ENCODE data around the gene MTMR12.

DNA sequence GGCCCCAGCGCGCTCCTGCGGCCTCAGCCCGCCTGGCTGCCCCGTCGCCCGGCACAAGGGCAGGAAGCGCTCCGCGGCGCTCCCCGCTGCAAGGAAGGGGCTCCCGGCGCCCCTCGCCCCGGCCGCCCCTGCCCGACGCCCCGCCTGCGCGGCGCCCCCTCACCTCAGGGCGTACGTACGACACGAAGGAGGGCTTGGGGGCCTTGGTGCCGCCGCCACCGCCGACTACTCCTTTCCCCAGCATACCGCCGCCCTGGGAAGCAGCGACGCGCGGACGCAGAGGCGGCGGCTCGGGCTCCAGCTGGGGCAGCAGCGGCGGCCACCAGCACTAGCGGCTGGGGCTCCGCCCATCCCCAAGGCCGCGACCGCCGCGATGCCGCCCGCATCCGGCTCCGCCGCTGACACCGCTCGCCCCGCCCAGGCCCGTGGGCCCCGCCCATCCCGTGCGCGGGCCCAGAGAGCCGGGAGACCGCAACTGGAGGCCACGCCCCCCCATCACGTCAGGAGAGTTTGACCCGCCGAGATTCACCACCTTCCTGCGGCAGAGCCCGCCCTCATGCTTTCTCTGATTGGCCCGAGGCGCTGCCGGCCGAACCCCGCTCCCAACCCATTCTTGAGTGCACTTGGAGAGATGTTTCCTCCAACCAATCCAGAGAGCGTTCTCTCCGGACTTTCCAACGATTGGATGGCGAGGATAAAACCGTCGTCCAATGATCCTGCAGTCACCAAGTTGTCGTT, at the start of gene MTMR12:
- TF ChIP-seq, protein P1, sequence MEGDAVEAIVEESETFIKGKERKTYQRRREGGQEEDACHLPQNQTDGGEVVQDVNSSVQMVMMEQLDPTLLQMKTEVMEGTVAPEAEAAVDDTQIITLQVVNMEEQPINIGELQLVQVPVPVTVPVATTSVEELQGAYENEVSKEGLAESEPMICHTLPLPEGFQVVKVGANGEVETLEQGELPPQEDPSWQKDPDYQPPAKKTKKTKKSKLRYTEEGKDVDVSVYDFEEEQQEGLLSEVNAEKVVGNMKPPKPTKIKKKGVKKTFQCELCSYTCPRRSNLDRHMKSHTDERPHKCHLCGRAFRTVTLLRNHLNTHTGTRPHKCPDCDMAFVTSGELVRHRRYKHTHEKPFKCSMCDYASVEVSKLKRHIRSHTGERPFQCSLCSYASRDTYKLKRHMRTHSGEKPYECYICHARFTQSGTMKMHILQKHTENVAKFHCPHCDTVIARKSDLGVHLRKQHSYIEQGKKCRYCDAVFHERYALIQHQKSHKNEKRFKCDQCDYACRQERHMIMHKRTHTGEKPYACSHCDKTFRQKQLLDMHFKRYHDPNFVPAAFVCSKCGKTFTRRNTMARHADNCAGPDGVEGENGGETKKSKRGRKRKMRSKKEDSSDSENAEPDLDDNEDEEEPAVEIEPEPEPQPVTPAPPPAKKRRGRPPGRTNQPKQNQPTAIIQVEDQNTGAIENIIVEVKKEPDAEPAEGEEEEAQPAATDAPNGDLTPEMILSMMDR (conservative IDR thresholded peaks at IDR 0.05; ENCODE audit: low read depth, low read length): no peak
- TF ChIP-seq SMC3 (IDR thresholded peaks at IDR 0.05; ENCODE audit: low read depth, low read length) (no peak), RAD21 (IDR thresholded peaks at IDR 0.05; ENCODE audit: low read length) (no peak), RCOR1 (IDR thresholded peaks at IDR 0.05; ENCODE audit: insufficient replicate concordance, low read length) (no peak), FOS (IDR thresholded peaks at IDR 0.05; ENCODE audit: low read depth, low read length) (peak; percentile 65; the same call in 1 of the 2 replicates), RFX5 (IDR thresholded peaks at IDR 0.05; ENCODE audit: low read depth, low read length) (peak; percentile 77), POLR2A (IDR thresholded peaks at IDR 0.05; ENCODE audit: low read depth, low read length) (peak; percentile 87), CEBPB (IDR thresholded peaks at IDR 0.05; ENCODE audit: low read depth, low read length) (no peak), MXI1 (IDR thresholded peaks at IDR 0.05; ENCODE audit: borderline replicate concordance, low read depth, low read length) (peak; percentile 58; the same call in 1 of the 2 replicates)
- TF ChIP-seq, protein P2, sequence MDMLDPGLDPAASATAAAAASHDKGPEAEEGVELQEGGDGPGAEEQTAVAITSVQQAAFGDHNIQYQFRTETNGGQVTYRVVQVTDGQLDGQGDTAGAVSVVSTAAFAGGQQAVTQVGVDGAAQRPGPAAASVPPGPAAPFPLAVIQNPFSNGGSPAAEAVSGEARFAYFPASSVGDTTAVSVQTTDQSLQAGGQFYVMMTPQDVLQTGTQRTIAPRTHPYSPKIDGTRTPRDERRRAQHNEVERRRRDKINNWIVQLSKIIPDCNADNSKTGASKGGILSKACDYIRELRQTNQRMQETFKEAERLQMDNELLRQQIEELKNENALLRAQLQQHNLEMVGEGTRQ (IDR thresholded peaks at IDR 0.05; ENCODE audit: low read depth, low read length): peak; percentile 28; the same call in 1 of the 2 replicates

All from IMR-90 (cell line).